Endothelial cell (in vitro differentiated cells): ENCODE measurements around the gene ITGB2. TPM values are rescaled to one million over a fixed set of nuclear protein-coding genes. Genes with fewer than 3 reads are reported as not detected.

Experiments used
- DNase-seq: peaks from one replicate; pipeline ENCODE4 v3.0.0; 2021; ENCODE audit warnings: low spot score
- H3K27ac Mint-ChIP-seq: one replicate; pipeline ENCODE4 v1.8.0; 2021; ENCODE audit warnings: mixed read lengths, inconsistent platforms; ENCODE audit not compliant: unreplicated experiment
- H3K27me3 Mint-ChIP-seq: one replicate; pipeline ENCODE4 v1.8.0; 2021; ENCODE audit warnings: mild to moderate bottlenecking, moderate library complexity, mixed read lengths, inconsistent platforms; ENCODE audit not compliant: unreplicated experiment
- H3K36me3 Mint-ChIP-seq: one replicate; pipeline ENCODE4 v1.8.0; 2021; ENCODE audit warnings: mild to moderate bottlenecking, low read depth, mixed read lengths, inconsistent platforms; ENCODE audit not compliant: unreplicated experiment
- H3K4me1 Mint-ChIP-seq: one replicate; pipeline ENCODE4 v1.8.0; 2021; ENCODE audit warnings: mild to moderate bottlenecking, mixed read lengths, inconsistent platforms; ENCODE audit not compliant: unreplicated experiment
- H3K4me3 Mint-ChIP-seq: one replicate; pipeline ENCODE4 v1.8.0; 2021; ENCODE audit warnings: mild to moderate bottlenecking, mixed read lengths, inconsistent platforms; ENCODE audit not compliant: unreplicated experiment
- H3K9me3 Mint-ChIP-seq: one replicate; pipeline ENCODE4 v1.8.0; 2021; ENCODE audit warnings: mixed read lengths, inconsistent platforms; ENCODE audit not compliant: unreplicated experiment
- CTCF ChIP-seq: fragments of 200-600 bp; sonication (generic); IDR thresholded peaks from one replicate; pipeline ENCODE4 v1.5.0; 2021; ENCODE audit warnings: antibody characterized with exemption; ENCODE audit not compliant: unreplicated experiment
- total RNA-seq: library from RNA; stranded (reverse); fragmentation: NEBNext Ultra II Directional; extraction: Animal tissue kit (Norgen Biotek cat#: 25700); gene quantifications from one replicate; pipeline ENCODE4 v1.2.1, GENCODE V29; 2021; ENCODE audit not compliant: unreplicated experiment

The ITGB2 gene
- total RNA-seq, 1 donor from 2014 or later = 21.3 TPM

- Mint-ChIP-seq H3K4me3 (no peak overlapping the region), H3K9me3 (no peaks in the 10 kb centered on the region), H3K4me1 (peaks cover 7% of the 10 kb centered on the region), H3K27me3 (peaks cover 12% of the 10 kb centered on the region), H3K36me3 (peaks cover 3% of the 10 kb centered on the region), H3K27ac (no peak overlapping the region)
- DNase-seq = no peak
- no peak for TF ChIP-seq CTCF
These were observed 76.4 kb downstream of the ITGB2 start for GRCh38 chr21:44844256-44844655.

DNA sequence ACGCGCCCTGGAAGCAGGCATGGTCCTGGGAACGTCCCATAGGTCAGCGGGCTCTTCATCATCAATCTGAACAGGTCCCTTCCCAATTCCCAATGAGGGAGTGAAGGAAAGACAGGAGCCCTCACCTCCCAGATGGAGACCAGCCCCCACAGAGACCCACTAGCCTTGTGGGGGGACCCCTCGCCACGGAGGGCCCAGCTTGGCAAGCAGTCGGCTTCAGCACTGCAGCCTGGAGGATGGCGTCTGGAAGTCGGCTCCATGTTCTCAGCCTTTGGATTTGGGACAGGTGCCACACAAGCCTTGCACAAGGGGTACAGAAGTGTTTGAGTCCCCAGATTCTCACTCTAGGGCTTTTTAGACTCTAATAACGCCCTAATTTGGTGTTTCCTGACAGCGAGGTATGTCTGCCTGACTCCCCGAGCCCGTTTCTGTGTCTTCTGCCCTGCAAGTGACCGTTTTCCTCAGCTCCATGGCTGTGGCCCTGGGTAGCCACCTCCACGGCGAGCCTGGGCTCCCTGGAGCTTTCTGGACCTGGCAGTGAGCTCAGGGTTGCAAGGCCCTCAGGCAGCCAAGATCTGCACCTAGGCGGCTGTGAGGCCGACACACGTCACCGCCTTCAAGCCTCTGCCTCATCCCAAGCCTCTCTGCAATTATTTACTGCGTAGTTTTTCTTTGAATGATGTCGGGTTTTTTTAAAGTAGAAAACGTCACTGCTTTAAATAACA is 77.8 kb downstream of the ITGB2 start:
- H3K27me3 Mint-ChIP-seq = peaks cover 8% of the 10 kb centered on the region

GRCh38 chr21:44842087-44842486 is 78.6 kb downstream of the ITGB2 start:
- Mint-ChIP-seq H3K36me3 (no peaks in the 10 kb centered on the region), H3K27ac (no peak overlapping the region), H3K4me3 (no peak overlapping the region), H3K27me3 (peaks cover 8% of the 10 kb centered on the region), H3K4me1 (peaks cover 7% of the 10 kb centered on the region), H3K9me3 (no peaks in the 10 kb centered on the region)
- TF ChIP-seq CTCF = no peak
- DNase-seq = no peak

More for the DNA sequence above, 77.8 kb downstream of the ITGB2 start:
- Mint-ChIP-seq H3K36me3 (no peaks in the 10 kb centered on the region), H3K9me3 (no peaks in the 10 kb centered on the region), H3K4me1 (peaks cover 7% of the 10 kb centered on the region), H3K4me3 (no peak overlapping the region), H3K27ac (no peak overlapping the region)
- TF ChIP-seq CTCF = no peak
- DNase-seq = no peak

DNA sequence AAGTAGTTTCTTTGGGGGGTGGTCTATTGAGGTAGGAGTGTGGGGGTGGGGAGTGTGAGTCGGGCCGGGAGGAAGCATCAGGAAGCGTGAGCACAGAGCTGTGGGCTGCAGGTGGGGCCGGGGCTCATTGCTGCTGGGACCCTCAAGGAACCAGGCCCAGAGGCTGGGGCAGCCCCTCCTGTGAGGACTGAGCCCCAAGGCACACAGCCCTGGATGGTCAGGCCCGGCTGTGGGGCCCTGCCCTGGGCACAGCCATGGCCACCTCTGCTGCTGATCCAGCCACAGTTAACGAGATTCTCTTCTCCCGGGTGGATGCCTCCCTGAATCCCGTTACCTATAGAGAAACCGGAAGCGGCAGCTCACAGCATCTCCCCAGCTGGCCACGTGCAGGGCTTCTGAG is 79.9 kb downstream of the ITGB2 start:
- H3K4me3 Mint-ChIP-seq = no peak overlapping the region
- no peak for DNase-seq

More for the DNA sequence above, 79.9 kb downstream of the ITGB2 start:
- Mint-ChIP-seq H3K9me3 (no peaks in the 10 kb centered on the region), H3K27me3 (peaks cover 5% of the 10 kb centered on the region), H3K4me1 (no peaks in the 10 kb centered on the region), H3K27ac (no peak overlapping the region), H3K36me3 (no peaks in the 10 kb centered on the region)
- no peak for TF ChIP-seq CTCF
